ENCODE data around the gene ZMYND10. TPM values are rescaled to one million over a fixed set of nuclear protein-coding genes. Genes with fewer than 3 reads are reported as not detected.

ZMYND10 gene
- total and polyA plus RNA-seq, 9 of the 15 experiments (the other 6 are each of a cell fraction or from before 2014, with no cell fraction given) = 0.20 to 2.8 (median 0.70) TPM

DNA sequence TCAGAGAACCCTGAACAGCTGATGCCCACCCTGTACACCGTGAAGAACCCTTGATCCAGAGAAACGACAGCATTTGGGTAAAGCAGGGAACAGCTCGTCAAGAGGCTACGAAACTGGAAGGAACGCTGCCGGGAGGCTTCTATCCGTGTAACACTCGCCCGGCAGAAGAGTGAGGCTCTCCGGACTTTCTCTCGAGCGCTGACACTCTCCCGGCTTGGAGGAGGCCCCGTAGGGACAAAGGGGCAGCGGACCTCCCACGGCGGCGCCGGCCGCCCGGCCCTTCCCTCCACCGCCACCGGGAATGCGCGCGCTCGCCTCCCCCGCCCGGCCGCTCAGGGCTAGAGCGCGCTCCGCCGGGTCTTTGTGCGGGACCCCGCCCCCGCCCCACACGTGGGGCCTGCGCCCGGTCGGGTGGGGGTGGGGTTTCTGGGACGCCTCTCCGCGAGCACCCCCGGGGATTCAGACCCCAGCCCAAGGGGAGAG, 24.6 kb downstream of the ZMYND10 start (continued):
- TF ChIP-seq ATF2 (CRISPR knock-in tag; IDR thresholded peaks at IDR 0.05) (no peak), ZNF444 (CRISPR knock-in tag; IDR thresholded peaks at IDR 0.05) (no peak), CXXC5 (CRISPR knock-in tag; IDR thresholded peaks at IDR 0.05) (peak; percentile 84; the same call in 1 of the 2 replicates), RERE (CRISPR knock-in tag; IDR thresholded peaks at IDR 0.05; ENCODE audit: borderline replicate concordance) (no peak), NELFE (IDR thresholded peaks at IDR 0.05; ENCODE audit: insufficient read depth, insufficient read length) (no peak), STAT5B (CRISPR knock-in tag; IDR thresholded peaks at IDR 0.05) (no peak), EP400 (IDR thresholded peaks at IDR 0.05) (0 out of 2 replicates have a peak, but pooled peaks have one; percentile 31), PML (IDR thresholded peaks at IDR 0.05; ENCODE audit: low read length) (no peak), ATF1 (CRISPR knock-in tag; IDR thresholded peaks at IDR 0.05) (no peak), ATF1 (tag; IDR thresholded peaks at IDR 0.05) (peak; percentile 24; the same call in 1 of the 2 replicates), SRSF9 (IDR thresholded peaks at IDR 0.05; ENCODE audit: borderline replicate concordance, low read depth, low read length) (no peak), TCF15 (CRISPR knock-in tag; IDR thresholded peaks at IDR 0.05) (no peak)
- TF ChIP-seq, protein P1, sequence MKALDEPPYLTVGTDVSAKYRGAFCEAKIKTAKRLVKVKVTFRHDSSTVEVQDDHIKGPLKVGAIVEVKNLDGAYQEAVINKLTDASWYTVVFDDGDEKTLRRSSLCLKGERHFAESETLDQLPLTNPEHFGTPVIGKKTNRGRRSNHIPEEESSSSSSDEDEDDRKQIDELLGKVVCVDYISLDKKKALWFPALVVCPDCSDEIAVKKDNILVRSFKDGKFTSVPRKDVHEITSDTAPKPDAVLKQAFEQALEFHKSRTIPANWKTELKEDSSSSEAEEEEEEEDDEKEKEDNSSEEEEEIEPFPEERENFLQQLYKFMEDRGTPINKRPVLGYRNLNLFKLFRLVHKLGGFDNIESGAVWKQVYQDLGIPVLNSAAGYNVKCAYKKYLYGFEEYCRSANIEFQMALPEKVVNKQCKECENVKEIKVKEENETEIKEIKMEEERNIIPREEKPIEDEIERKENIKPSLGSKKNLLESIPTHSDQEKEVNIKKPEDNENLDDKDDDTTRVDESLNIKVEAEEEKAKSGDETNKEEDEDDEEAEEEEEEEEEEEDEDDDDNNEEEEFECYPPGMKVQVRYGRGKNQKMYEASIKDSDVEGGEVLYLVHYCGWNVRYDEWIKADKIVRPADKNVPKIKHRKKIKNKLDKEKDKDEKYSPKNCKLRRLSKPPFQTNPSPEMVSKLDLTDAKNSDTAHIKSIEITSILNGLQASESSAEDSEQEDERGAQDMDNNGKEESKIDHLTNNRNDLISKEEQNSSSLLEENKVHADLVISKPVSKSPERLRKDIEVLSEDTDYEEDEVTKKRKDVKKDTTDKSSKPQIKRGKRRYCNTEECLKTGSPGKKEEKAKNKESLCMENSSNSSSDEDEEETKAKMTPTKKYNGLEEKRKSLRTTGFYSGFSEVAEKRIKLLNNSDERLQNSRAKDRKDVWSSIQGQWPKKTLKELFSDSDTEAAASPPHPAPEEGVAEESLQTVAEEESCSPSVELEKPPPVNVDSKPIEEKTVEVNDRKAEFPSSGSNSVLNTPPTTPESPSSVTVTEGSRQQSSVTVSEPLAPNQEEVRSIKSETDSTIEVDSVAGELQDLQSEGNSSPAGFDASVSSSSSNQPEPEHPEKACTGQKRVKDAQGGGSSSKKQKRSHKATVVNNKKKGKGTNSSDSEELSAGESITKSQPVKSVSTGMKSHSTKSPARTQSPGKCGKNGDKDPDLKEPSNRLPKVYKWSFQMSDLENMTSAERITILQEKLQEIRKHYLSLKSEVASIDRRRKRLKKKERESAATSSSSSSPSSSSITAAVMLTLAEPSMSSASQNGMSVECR (CRISPR knock-in tag; IDR thresholded peaks at IDR 0.05) = peak; percentile 76; the same call in 1 of the 2 replicates
- TF ChIP-seq, protein P2, sequence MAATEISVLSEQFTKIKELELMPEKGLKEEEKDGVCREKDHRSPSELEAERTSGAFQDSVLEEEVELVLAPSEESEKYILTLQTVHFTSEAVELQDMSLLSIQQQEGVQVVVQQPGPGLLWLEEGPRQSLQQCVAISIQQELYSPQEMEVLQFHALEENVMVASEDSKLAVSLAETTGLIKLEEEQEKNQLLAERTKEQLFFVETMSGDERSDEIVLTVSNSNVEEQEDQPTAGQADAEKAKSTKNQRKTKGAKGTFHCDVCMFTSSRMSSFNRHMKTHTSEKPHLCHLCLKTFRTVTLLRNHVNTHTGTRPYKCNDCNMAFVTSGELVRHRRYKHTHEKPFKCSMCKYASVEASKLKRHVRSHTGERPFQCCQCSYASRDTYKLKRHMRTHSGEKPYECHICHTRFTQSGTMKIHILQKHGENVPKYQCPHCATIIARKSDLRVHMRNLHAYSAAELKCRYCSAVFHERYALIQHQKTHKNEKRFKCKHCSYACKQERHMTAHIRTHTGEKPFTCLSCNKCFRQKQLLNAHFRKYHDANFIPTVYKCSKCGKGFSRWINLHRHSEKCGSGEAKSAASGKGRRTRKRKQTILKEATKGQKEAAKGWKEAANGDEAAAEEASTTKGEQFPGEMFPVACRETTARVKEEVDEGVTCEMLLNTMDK (IDR thresholded peaks at IDR 0.05; ENCODE audit: borderline replicate concordance, insufficient read depth, low read depth, low read length, poor library complexity, severe bottlenecking) = no peak

All from K562 (cell line).